SK-N-SH (cell line): ENCODE measurements around the gene TRAPPC12. TPM values are rescaled to one million over a fixed set of nuclear protein-coding genes. Genes with fewer than 3 reads are reported as not detected.

Experiments used
- CTCF ChIA-PET: fragments of 300-600, 350-600 bp; formaldehyde crosslinking; extraction: SDS; loops from one replicate; lab custom pipeline; 2021; lab: Yijun Ruan, JAX
- POLR2A ChIA-PET: fragments of 350-600 bp; sonication (Branson Sonifier 250); formaldehyde crosslinking; extraction: SDS; loops from one replicate; lab custom pipeline; 2020; ENCODE audit warnings: antibody characterized with exemption, inconsistent platforms; lab: Yijun Ruan, JAX
- DNase-seq: peaks from one replicate; pipeline ENCODE4 v3.0.0; 2012
- H2AFZ ChIP-seq: fragments of 200-600 bp; sonication (generic); 2 replicates; pipeline ENCODE4 v1.8.1; 2016; ENCODE audit warnings: antibody characterized with exemption, mild to moderate bottlenecking, low read depth
- H3F3A ChIP-seq: fragments of 200-600 bp; sonication (generic); replicated peaks from 2 replicates; pipeline ENCODE3; 2016; ENCODE audit warnings: antibody characterized with exemption, mild to moderate bottlenecking; ENCODE audit not compliant: insufficient read depth
- H3K27ac ChIP-seq, 2 experiments: fragments of 200-500 bp in 1 of 2; fragments of 200-600 bp in 1 of 2; sonication (Bioruptor generic) in 1 of 2; sonication (generic), shearing (Covaris generic) in 1 of 2; 2 replicates each; pipeline versions ENCODE4 v1.5.1 to v1.6.1; 2014 to 2016; ENCODE audit warnings: low read depth in 2 of 2, inconsistent platforms in 1 of 2, low read length in 1 of 2, mild to moderate bottlenecking in 1 of 2, mixed read lengths in 1 of 2
- H3K27me3 ChIP-seq: fragments of 200-600 bp; sonication (generic), shearing (Covaris generic); 2 replicates; pipeline ENCODE4 v1.6.1; 2016; ENCODE audit warnings: mixed run types; ENCODE audit not compliant: insufficient read depth
- H3K36me3 ChIP-seq, 2 experiments: fragments of 200-500 bp in 1 of 2; fragments of 200-600 bp in 1 of 2; sonication (Bioruptor generic) in 1 of 2; sonication (generic) in 1 of 2; replicated peaks in 1 of 2; 2 replicates each; pipeline versions ENCODE3 to v1.5.1; 2014 to 2016; ENCODE audit warnings: low read length in 1 of 2, mild to moderate bottlenecking in 1 of 2; ENCODE audit not compliant: insufficient read depth in 2 of 2, control insufficient read depth in 1 of 2
- H3K4me1 ChIP-seq, 2 experiments: fragments of 200-500 bp in 1 of 2; fragments of 200-600 bp in 1 of 2; sonication (Bioruptor generic) in 1 of 2; sonication (generic), shearing (Covaris generic) in 1 of 2; 2 replicates each; pipeline versions ENCODE4 v1.5.1 to v1.6.1; 2014 to 2016; ENCODE audit warnings: low read depth in 1 of 2, low read length in 1 of 2, mixed run types in 1 of 2; ENCODE audit not compliant: insufficient read depth in 2 of 2, control insufficient read depth in 1 of 2
- H3K4me2 ChIP-seq: fragments of 200-600 bp; sonication (generic), shearing (Covaris generic); 2 replicates; pipeline ENCODE4 v1.6.1; 2017; ENCODE audit warnings: mixed run types
- H3K4me3 ChIP-seq, 2 experiments: fragments of 200-500 bp in 1 of 2; fragments of 200-600 bp in 1 of 2; sonication (Bioruptor generic) in 1 of 2; sonication (generic), shearing (Covaris generic) in 1 of 2; 2 replicates each; pipeline versions ENCODE4 v1.5.1 to v1.8.1; 2014 to 2016; ENCODE audit warnings: low read depth in 2 of 2, inconsistent platforms in 1 of 2, low read length in 1 of 2, mild to moderate bottlenecking in 1 of 2, mixed read lengths in 1 of 2, moderate library complexity in 1 of 2
- H3K79me2 ChIP-seq: fragments of 200-600 bp; sonication (generic); 2 replicates; pipeline ENCODE4 v1.8.1; 2017; ENCODE audit warnings: mild to moderate bottlenecking; ENCODE audit not compliant: insufficient read depth
- H3K9ac ChIP-seq: fragments of 200-600 bp; sonication (generic); 2 replicates; pipeline ENCODE4 v1.6.1; 2017; ENCODE audit warnings: mixed run types
- H3K9me2 ChIP-seq: fragments of 200-600 bp; sonication (generic); 2 replicates; pipeline ENCODE4 v1.6.1; 2017; ENCODE audit warnings: mixed run types
- H3K9me3 ChIP-seq: fragments of 200-600 bp; sonication (generic); 2 replicates; pipeline ENCODE4 v1.6.1; 2017; ENCODE audit warnings: mixed run types, mild to moderate bottlenecking, moderate library complexity
- H4K20me1 ChIP-seq: fragments of 200-600 bp; sonication (generic); 2 replicates; pipeline ENCODE4 v1.6.1; 2017; ENCODE audit warnings: mild to moderate bottlenecking, mixed run types; ENCODE audit not compliant: insufficient read depth
- CHD2 ChIP-seq: fragments of 150-350 bp; IDR thresholded peaks from 2 replicates; pipeline ENCODE4 v1.6.1; 2018; ENCODE audit warnings: low read length; ENCODE audit not compliant: partially characterized antibody
- ELF1 ChIP-seq: IDR thresholded peaks from 2 replicates; pipeline ENCODE4 v1.4.0; 2012
- EP300 ChIP-seq, 2 experiments: IDR thresholded peaks; 2 replicates each; pipeline versions ENCODE4 v1.4.0 to v1.6.1; 2012; ENCODE audit warnings: borderline replicate concordance in 1 of 2, low read depth in 1 of 2, low read length in 1 of 2
- EZH2phosphoT487 ChIP-seq: fragments of 200-600 bp; sonication (generic); IDR thresholded peaks from 2 replicates; pipeline ENCODE4 v1.6.1; 2017; ENCODE audit warnings: low read depth, mixed run types, mild to moderate bottlenecking, antibody characterized with exemption, moderate library complexity, borderline replicate concordance
- FOSL2 ChIP-seq: IDR thresholded peaks from 2 replicates; pipeline ENCODE4 v1.4.0; 2012; ENCODE audit warnings: low read depth, mild to moderate bottlenecking, moderate library complexity, borderline replicate concordance
- GABPA ChIP-seq: IDR thresholded peaks from 2 replicates; pipeline ENCODE4 v1.4.0; 2012; ENCODE audit warnings: low read depth, mild to moderate bottlenecking
- IRF3 ChIP-seq: fragments of 150-350 bp; IDR thresholded peaks from 2 replicates; pipeline ENCODE4 v1.6.1; 2016; ENCODE audit warnings: mild to moderate bottlenecking, low read depth, low read length
- JUND ChIP-seq: IDR thresholded peaks from 2 replicates; pipeline ENCODE4 v1.4.0; 2012
- MEF2A ChIP-seq: IDR thresholded peaks from 2 replicates; pipeline ENCODE4 v1.4.0; 2012; ENCODE audit warnings: low read depth, borderline replicate concordance
- MXI1 ChIP-seq: IDR thresholded peaks from 2 replicates; pipeline ENCODE4 v1.6.1; 2012; ENCODE audit warnings: mild to moderate bottlenecking, low read depth, low read length, improper control_type of control experiment
- NFIC ChIP-seq: IDR thresholded peaks from 2 replicates; pipeline ENCODE4 v1.4.0; 2012; ENCODE audit warnings: borderline replicate concordance
- NRF1 ChIP-seq: IDR thresholded peaks from 2 replicates; pipeline ENCODE4 v1.6.1; 2012; ENCODE audit warnings: low read depth, mild to moderate bottlenecking, low read length
- RAD21 ChIP-seq: IDR thresholded peaks from 2 replicates; pipeline ENCODE4 v1.6.1; 2012; ENCODE audit warnings: mild to moderate bottlenecking, low read length
- RXRA ChIP-seq: IDR thresholded peaks from 2 replicates; pipeline ENCODE4 v1.4.0; 2012; ENCODE audit warnings: low read depth, mild to moderate bottlenecking, borderline replicate concordance
- TAF1 ChIP-seq: IDR thresholded peaks from 2 replicates; pipeline ENCODE4 v1.6.1; 2012; ENCODE audit warnings: low read depth, mild to moderate bottlenecking, low read length, moderate library complexity, borderline replicate concordance
- TEAD4 ChIP-seq: IDR thresholded peaks from 2 replicates; pipeline ENCODE4 v1.4.0; 2012; ENCODE audit warnings: mild to moderate bottlenecking, borderline replicate concordance; ENCODE audit not compliant: insufficient read depth
- USF1 ChIP-seq: IDR thresholded peaks from 2 replicates; pipeline ENCODE4 v1.4.0; 2012; ENCODE audit warnings: low read depth, borderline replicate concordance
- YY1 ChIP-seq: IDR thresholded peaks from 2 replicates; pipeline ENCODE4 v1.4.0; 2012; ENCODE audit warnings: low read depth, mild to moderate bottlenecking
- WGBS: methylation state at CpG from one replicate; pipeline ENCODE4 v1.1.6; 2017; ENCODE audit warnings: low lambda C conversion rate; 5-methylcytosine and 5-hydroxymethylcytosine counted together
- polyA plus RNA-seq, 3 experiments: library from polyadenylated mRNA; depleted of rRNA; stranded (reverse); fragments of >200 nt; gene quantifications; 2 replicates each; pipeline ENCODE4 v1.2.3, GENCODE V29; 2012

Gene TRAPPC12
- polyA plus RNA-seq, 1 of the 3 experiments (the other 2 are of a cell fraction): 83.3 TPM

GRCh38 chr2:3398857-3399256 lies 19.4 kb downstream of the TRAPPC12 start (continued):
- TF ChIP-seq GABPA (no peak), NRF1 (no peak), RXRA (no peak), EP300 (IDR thresholded peaks at IDR 0.05; ENCODE audit: borderline replicate concordance in 1 of 2, low read depth in 1 of 2, low read length in 1 of 2) (no peak), MEF2A (no peak)

GRCh38 chr2:3399381-3399780 lies 19.9 kb downstream of the TRAPPC12 start:
- peaks cover 18% of the 10 kb centered on the region; the same call in 1 of the 2 replicates for H3K9me3 ChIP-seq
- TF ChIP-seq USF1: no peak
- TF ChIP-seq TAF1: no peak
- TF ChIP-seq ELF1: no peak
- no peak for TF ChIP-seq MXI1
- TF ChIP-seq EZH2phosphoT487: no peak
- TF ChIP-seq JUND: no peak
- no peak for TF ChIP-seq NFIC
- TF ChIP-seq TEAD4: no peak
- no peak for TF ChIP-seq GABPA
- no peak for TF ChIP-seq RXRA
- TF ChIP-seq IRF3: no peak
- no peak for TF ChIP-seq NRF1
- no peak for TF ChIP-seq YY1
- TF ChIP-seq EP300 (IDR thresholded peaks at IDR 0.05; ENCODE audit: borderline replicate concordance in 1 of 2, low read depth in 1 of 2, low read length in 1 of 2): no peak
- TF ChIP-seq FOSL2: no peak
- no peak for TF ChIP-seq MEF2A
- no peak for TF ChIP-seq RAD21
- TF ChIP-seq CHD2: no peak
- H3K9me2 ChIP-seq: no peaks in the 10 kb centered on the region
- peaks cover 70% of the 10 kb centered on the region for H3K79me2 ChIP-seq
- CTCF ChIA-PET: interaction anchor here (0.6 to 3.5 kb wide), 11 partner anchors 9 to 1698 kb away, joined by 3 to 29 read pairs (median 3); no protein-coding TSS in a partner anchor
- WGBS: 67% methylated on average over 3 of the region's 3 CpGs
- no peaks in the 10 kb centered on the region for H3K27me3 ChIP-seq
- no peak for DNase-seq
- H3K4me2 ChIP-seq: no peak overlapping the region
- H3K9ac ChIP-seq: no peak overlapping the region
- no peak overlapping the region for H2AFZ ChIP-seq
- no peak overlapping the region for H3K4me3 ChIP-seq
- POLR2A ChIA-PET: interaction anchor here (0.6 to 2.0 kb wide), 3 partner anchors 20 to 663 kb away, joined by 3 to 5 read pairs (median 4); partner anchors contain the start of genes EIPR1 and TRAPPC12
- H3K36me3 ChIP-seq: peaks cover 58 to 68% of the 10 kb centered on the region in 2 experiments
- no peaks in the 10 kb centered on the region for H3F3A ChIP-seq
- H3K4me1 ChIP-seq: peaks cover 0 to 25% of the 10 kb centered on the region in 2 experiments; a peak in 2 of 4 replicates
- peak overlapping the region in 1 of 2 experiments; percentile 85; a peak in 2 of 4 replicates for H3K27ac ChIP-seq
- no peaks in the 10 kb centered on the region for H4K20me1 ChIP-seq
